Endometrial microvascular endothelial cells (primary cell): ENCODE results near the gene SIRPA. TPM values are rescaled to one million over a fixed set of nuclear protein-coding genes. Genes with fewer than 3 reads are reported as not detected.

Source experiments
- in situ Hi-C: cut with HindIII; loops from 2 replicates; pipeline ENCODE4 v1.10.0; 2017; ENCODE audit warnings: low sequenced_read_pairs, low pct_unique_long_range_greater_than_20kb; ENCODE audit errors: inconsistent ontology term
- total RNA-seq: library from RNA; depleted of rRNA; stranded (reverse); fragments of >200 nt; gene quantifications from one replicate; pipeline ENCODE4 v1.2.3, GENCODE V29; 2015; ENCODE audit errors: inconsistent ontology term

SIRPA gene
- total RNA-seq, result 14.0 TPM

GRCh38 chr20:1894951-1895673, at the start of gene SIRPA:
Gene SIRPA (plus strand): TSS chr20:1895407. CDS start chr20:1895448, 41 bp downstream.
- in situ Hi-C loops, result no loop called here

GRCh38 chr20:1845701-1846100, 49.5 kb upstream of the SIRPA start:
- in situ Hi-C loops, result no loop called here

GRCh38 chr20:1846341-1846740, 48.9 kb upstream of the SIRPA start:
- in situ Hi-C loops, result no loop called here

- in situ Hi-C loops, result no loop called here
Observed at GRCh38 chr20:1846876-1847275, 48.3 kb upstream of the SIRPA start.

GRCh38 chr20:1847780-1848179, 47.4 kb upstream of the SIRPA start:
- in situ Hi-C loops, result no loop called here

GRCh38 chr20:1848373-1848772, 46.8 kb upstream of the SIRPA start:
- in situ Hi-C loops, result no loop called here

- in situ Hi-C loops, result no loop called here
Observed at GRCh38 chr20:1851396-1851795, 43.8 kb upstream of the SIRPA start.

GRCh38 chr20:1853473-1853872, 41.7 kb upstream of the SIRPA start:
- in situ Hi-C loops, result no loop called here

- in situ Hi-C loops, result no loop called here
Observed at GRCh38 chr20:1854246-1854645, 41.0 kb upstream of the SIRPA start.

- in situ Hi-C loops, result no loop called here
Observed at GRCh38 chr20:1855109-1855508, 40.1 kb upstream of the SIRPA start.

- in situ Hi-C loops, result no loop called here
Observed at GRCh38 chr20:1855690-1856089, 39.5 kb upstream of the SIRPA start.

- in situ Hi-C loops, result no loop called here
Observed at GRCh38 chr20:1856424-1856823, 38.8 kb upstream of the SIRPA start.

- in situ Hi-C loops, result no loop called here
Observed at GRCh38 chr20:1857466-1857865, 37.7 kb upstream of the SIRPA start.

- in situ Hi-C loops, result no loop called here
Observed at GRCh38 chr20:1858871-1859270, 36.3 kb upstream of the SIRPA start.

- in situ Hi-C loops, result no loop called here
Observed at GRCh38 chr20:1860446-1860845, 34.8 kb upstream of the SIRPA start.

GRCh38 chr20:1861347-1861976, 33.7 kb upstream of the SIRPA start:
- in situ Hi-C loops, result no loop called here

GRCh38 chr20:1861996-1862662, 33.1 kb upstream of the SIRPA start:
- in situ Hi-C loops, result no loop called here

GRCh38 chr20:1862663-1863053, 32.5 kb upstream of the SIRPA start:
- in situ Hi-C loops, result no loop called here

- in situ Hi-C loops, result no loop called here
Observed at GRCh38 chr20:1863296-1863695, 31.9 kb upstream of the SIRPA start.

GRCh38 chr20:1866834-1867233, 28.4 kb upstream of the SIRPA start:
- in situ Hi-C loops, result no loop called here
